Measurements from ENCODE around the gene DOC2B.
"Not testable (repeated sequence)": the region's sequence is repeated elsewhere in the genome, so short reads cannot be mapped to it uniquely, and the experiment has no call there.

Gene DOC2B

DNA sequence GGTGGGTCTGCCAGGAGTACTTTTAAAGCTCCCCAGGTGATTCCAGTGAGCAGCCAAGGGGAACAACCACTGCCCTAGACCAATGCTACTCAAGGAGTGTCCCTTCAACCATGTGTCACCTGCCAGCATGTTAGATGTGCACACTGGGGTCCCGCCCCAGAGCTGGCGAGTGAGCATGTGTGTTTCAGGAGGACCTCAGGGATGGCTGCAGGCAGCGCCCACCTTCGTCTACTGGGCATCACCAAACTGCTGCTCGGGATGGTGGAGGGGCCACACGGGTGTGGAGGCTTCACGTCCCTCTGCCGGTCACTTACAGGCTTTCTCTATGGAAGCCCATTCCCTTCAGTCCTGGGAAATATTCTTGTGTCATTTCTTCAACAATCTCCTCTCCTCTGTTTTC lies 29.0 kb upstream of the DOC2B start:
- no peak for DNase-seq

DNA sequence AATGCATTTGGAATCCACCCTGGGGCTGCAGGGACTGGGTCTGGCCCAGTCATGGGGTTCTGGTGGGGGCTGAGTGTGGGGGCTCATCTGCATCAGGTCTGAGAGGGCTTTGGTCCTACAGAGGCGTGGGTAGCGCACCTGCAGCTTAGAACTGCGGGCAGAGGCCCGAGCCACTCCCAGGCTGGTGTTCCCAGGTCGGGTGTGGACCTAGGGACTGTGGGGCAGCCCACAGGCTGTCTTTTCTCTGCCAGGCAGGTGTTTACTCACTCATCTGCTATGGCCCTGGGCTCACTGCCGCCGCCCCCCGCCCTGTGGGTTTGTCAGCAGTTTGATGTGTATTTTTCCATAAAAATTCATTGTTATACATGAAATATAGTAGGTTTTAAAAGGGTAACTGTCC lies 27.0 kb upstream of the DOC2B start:
- no peak for DNase-seq

- DNase-seq, result no peak
Observed at GRCh38 chr17:207775-208174, 26.3 kb upstream of the DOC2B start.

- no peak for DNase-seq
Observed at GRCh38 chr17:206941-207560, 25.6 kb upstream of the DOC2B start.

- DNase-seq, result not testable (repeated sequence)
Observed at GRCh38 chr17:206484-206883, 25.0 kb upstream of the DOC2B start.

- DNase-seq, result no peak
Observed at GRCh38 chr17:205817-206216, 24.4 kb upstream of the DOC2B start.

DNA sequence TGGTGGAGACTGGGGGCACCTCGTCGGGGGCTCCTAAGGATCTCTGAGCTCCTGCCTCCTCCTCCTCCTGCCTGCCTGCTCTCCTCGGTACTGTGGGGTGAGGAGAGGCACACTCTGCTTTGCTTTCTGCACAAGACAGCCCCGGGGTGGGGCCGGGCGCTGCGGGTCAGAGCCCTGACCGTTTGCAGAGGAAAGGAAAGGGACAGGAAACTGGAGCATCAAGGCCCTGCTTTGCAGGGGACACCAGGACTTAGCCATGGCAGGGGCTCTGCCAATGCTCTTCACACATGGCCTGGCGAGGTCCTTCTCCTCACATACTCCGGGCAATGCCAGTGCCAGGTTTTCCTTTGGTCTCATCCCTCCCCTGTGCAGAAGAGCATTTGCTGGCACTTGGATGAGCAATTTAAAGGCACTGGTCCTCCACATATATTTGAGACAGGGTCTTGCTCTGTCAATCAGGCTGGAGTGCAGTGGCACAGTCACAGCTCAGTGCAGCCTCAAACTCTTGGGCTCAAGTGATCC lies 23.8 kb upstream of the DOC2B start:
- no peak for DNase-seq

- DNase-seq, result no peak
Observed at GRCh38 chr17:204427-205147, 23.1 kb upstream of the DOC2B start.

- no peak for DNase-seq
Observed at GRCh38 chr17:202501-202951, 21.1 kb upstream of the DOC2B start.

- not testable (repeated sequence) for DNase-seq
Observed at GRCh38 chr17:201736-202135, 20.3 kb upstream of the DOC2B start.

GRCh38 chr17:201257-201656 lies 19.8 kb upstream of the DOC2B start:
- DNase-seq, result not testable (repeated sequence)

- no peak for DNase-seq
Observed at GRCh38 chr17:200586-200985, 19.1 kb upstream of the DOC2B start.

GRCh38 chr17:199806-200545 lies 18.5 kb upstream of the DOC2B start:
- no peak for DNase-seq

GRCh38 chr17:199191-199604 lies 17.7 kb upstream of the DOC2B start:
- DNase-seq, result no peak

- DNase-seq, result not testable (repeated sequence)
Observed at GRCh38 chr17:198225-198624, 16.8 kb upstream of the DOC2B start.

- DNase-seq, result no peak
Observed at GRCh38 chr17:197352-197751, 15.9 kb upstream of the DOC2B start.

DNA sequence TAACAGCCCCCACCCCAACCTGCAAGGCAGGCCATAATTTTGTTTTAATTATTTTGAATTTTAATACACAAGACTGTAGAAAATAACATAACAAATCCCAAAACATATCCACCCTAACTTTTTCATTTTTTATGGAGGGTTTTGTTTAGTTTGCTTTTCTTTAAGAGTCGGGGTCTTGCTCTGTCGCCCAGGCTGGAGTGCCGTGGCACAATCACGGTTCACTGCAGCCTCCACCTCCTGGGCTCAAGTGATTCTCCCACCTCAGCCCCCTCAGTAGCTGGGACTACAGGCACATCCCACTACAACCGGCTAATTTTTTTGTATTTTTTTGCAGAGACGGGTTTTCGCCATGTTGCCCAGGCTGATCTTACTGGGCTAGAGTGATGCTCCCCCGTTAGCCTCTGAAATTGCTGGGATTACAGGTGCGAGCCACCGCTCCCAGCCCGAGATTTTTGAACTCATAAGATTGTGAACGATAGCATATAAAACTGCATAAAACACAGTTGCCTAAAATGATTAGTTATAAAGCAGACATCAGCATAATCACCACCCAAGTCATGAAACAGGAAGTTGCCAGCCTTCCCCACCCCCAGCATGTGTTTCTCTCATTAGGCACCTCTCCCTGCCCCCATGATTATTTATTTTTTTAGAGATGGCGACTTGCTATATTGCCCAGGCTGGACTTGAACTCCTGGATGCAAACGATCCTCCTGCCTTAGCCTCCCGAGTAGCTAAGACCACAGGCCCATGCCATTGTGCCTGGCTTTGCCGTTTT lies 13.6 kb upstream of the DOC2B start:
- no peak for DNase-seq

DNA sequence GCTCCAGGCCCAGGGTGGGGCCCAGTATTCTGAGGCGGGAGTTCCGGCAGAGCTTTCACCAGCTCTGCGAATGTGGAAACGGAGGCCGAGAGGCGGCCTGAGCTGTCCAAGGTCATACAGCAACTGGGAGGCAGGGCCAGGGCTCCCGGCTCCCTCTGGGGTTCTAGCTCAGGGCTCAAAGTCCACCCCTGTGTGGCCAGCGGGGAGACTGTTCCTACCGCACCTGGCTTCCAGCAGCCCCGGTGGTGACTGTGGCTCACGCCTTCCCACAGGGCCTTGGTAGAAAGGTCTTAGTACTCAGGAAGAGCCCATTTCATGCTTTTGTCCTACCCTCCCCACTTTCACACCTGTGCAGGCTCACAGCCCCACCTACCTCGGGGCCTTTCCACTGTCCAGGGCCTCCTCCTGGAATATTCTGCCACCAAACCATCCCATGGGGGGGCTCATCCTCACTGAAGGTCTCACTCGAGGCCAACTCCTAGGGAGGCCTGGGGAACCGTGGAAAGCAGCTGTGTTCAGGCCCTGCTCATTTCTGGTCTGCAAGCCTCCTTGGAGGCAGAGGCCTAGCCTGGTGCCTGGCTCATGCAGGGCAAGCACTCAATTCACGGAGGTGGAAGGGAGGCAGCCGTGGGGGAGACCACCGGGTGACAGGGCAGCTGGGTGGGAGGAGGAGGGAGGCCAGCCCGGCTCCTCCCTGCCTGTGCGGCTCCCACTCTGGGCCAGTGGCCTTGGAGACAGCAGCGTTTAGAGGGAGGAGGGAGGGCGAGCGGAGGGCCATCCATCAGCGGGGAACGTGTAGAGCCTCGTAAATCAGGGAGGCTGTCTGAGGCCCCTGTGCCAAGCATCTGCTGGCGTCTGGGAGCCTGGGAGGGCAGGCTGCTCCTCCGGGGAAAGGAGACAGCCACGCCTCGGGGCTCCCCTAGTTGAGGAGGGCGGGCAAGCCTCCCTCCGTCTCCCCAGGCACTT lies 12.7 kb upstream of the DOC2B start:
- no peak for DNase-seq

GRCh38 chr17:193426-193810 lies 12.0 kb upstream of the DOC2B start:
- DNase-seq, result no peak

DNA sequence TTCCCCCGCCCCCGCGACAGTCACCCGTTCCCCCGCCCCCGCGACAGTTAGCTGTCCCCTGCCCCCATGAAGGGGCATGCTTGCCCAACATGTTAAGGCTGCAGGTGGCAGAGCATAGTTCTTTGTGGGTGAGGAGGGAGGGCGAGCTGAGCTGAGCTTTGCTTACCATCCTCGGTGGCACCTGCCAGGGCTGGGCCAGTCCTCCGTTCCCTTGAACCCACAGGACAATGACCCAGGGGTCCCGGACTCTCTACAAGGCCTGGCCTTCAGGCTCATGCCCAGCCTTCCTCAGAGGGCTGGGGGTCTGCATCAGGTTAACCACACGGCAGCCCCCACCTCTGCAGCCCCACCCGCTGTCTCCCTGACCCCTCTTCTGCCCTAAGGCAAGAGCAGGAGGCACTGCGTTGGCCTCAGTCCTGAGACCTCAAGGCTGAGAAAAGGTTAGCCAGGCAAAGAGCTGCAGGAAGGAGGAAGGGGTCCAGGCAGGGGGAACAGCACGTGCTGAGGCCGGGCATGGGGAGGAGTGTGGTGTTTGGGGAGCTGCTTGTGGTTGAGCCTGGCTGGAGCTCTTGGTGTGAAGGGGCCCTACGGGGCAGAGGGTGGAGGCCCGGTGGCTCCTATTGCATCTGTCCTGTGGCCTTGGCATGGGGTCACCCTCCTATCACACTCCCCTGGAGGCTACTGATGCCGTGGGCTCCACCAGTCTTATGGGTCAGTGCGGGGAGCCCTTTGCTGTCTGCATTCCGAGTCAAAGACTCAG lies 11.4 kb upstream of the DOC2B start:
- no peak for DNase-seq

GRCh38 chr17:189444-189843 lies 8.0 kb upstream of the DOC2B start:
- no peak for DNase-seq

Measured in CD4-positive, alpha-beta T cell treated with Interleukin-21 for 1 hour (primary cell).